Stimulated activated CD8-positive, alpha-beta memory T cell treated with anti-CD3 and anti-CD28 coated beads, Interleukin-7, amount 100 ng/mL, for 24 hours (primary cell): ENCODE data around the gene WDR48.

ENCODE experiments used
- DNase-seq: peaks from one replicate; pipeline ENCODE4 v3.0.0-alpha.2; 2020; ENCODE audit warnings: low read depth

The WDR48 gene

GRCh38 chr3:39140341-39140971 lies 88.6 kb downstream of the WDR48 start:
- DNase-seq, result no peak

GRCh38 chr3:39141171-39141995 lies 89.6 kb downstream of the WDR48 start:
- DNase-seq, result no peak

GRCh38 chr3:39142067-39142466 lies 90.3 kb downstream of the WDR48 start:
- DNase-seq, result no peak

- no peak for DNase-seq
These were observed 91.5 kb downstream of the WDR48 start for GRCh38 chr3:39143051-39143885.

- DNase-seq, result no peak
These were observed 92.4 kb downstream of the WDR48 start for GRCh38 chr3:39144095-39144747.

DNA sequence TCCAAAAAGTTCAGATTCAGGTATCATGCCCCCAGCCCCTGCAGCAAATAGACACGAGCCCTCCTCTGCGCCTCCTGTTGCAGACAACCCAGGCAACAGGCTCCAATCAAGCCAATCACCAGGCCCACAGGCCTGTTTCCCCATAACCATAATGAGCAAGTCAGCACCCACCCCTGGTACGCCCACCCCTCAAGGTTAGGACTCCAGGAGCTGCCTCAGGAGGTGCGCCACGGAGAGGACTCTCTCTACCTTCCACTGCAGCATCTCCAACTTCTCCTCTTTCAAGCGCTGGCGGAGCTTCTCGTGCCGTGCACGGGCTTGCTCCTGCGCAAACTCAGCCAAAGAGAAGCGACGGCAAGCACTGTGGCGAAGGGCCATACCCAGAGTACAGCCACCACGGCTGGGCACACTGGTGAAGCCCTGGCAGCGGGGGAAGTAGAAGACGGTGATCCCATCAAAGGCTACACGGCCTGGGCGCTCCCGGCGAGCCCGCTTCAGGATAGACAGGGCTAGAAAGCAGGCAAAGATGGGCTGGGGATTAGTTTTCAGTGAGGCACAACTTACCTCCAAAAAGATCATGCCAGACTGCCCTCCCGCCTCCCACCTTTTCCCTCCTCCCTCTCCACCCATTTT lies 93.0 kb downstream of the WDR48 start:
- DNase-seq, result no peak

- no peak for DNase-seq
These were observed 94.3 kb downstream of the WDR48 start for GRCh38 chr3:39146083-39146501.
